Non-pigmented ciliary epithelial cell (primary cell): ENCODE data around the gene HSPA5.
A peak's percentile ranks its signal among the peaks of the same experiment; 100 is the strongest.

ENCODE experiments used
- DNase-seq: peaks from one replicate; pipeline ENCODE4 v3.0.0-alpha.2; 2010; ENCODE audit warnings: low read depth

Gene HSPA5

GRCh38 chr9:125189361-125190289 is 51.5 kb downstream of the HSPA5 start, which contains the start of gene PPP6C:
Gene PPP6C (minus strand): TSS chr9:125189803. CDS start chr9:125189718, 85 bp downstream.
- DNase-seq: peak; percentile 70

GRCh38 chr9:125189011-125189360 is 52.2 kb downstream of the HSPA5 start:
- no peak for DNase-seq
